Peyer's patch (tissue), 4 donors: ENCODE data around the gene ATP6V0E2.
"Not testable (repeated sequence)": the region's sequence is repeated elsewhere in the genome, so short reads cannot be mapped to it uniquely, and the experiment has no call there.

Experiments
- CTCF ChIP-seq, 6 experiments: fragments of 450-650 bp in 4 of 6; fragments of 200-600 bp in 2 of 6; sonication (generic) in 1 of 6; IDR thresholded peaks; one replicate each; pipeline ENCODE4 v1.5.1; 2017 to 2019; ENCODE audit warnings: antibody characterized with exemption in 6 of 6, mild to moderate bottlenecking in 3 of 6, moderate library complexity in 1 of 6
- POLR2A ChIP-seq, 2 donors: fragments of 450-650 bp; IDR thresholded peaks; one replicate each; pipeline ENCODE4 v1.5.1; 2017; ENCODE audit warnings: antibody characterized with exemption in 2 of 2, mild to moderate bottlenecking in 2 of 2, moderate library complexity in 2 of 2

GRCh38 chr7:149894957-149895356, 21.2 kb downstream of the ATP6V0E2 start:
- TF ChIP-seq CTCF, POLR2A (IDR thresholded peaks at IDR 0.05): not testable (repeated sequence)
